ENCODE results near the gene PLCB1.

The PLCB1 gene

DNA sequence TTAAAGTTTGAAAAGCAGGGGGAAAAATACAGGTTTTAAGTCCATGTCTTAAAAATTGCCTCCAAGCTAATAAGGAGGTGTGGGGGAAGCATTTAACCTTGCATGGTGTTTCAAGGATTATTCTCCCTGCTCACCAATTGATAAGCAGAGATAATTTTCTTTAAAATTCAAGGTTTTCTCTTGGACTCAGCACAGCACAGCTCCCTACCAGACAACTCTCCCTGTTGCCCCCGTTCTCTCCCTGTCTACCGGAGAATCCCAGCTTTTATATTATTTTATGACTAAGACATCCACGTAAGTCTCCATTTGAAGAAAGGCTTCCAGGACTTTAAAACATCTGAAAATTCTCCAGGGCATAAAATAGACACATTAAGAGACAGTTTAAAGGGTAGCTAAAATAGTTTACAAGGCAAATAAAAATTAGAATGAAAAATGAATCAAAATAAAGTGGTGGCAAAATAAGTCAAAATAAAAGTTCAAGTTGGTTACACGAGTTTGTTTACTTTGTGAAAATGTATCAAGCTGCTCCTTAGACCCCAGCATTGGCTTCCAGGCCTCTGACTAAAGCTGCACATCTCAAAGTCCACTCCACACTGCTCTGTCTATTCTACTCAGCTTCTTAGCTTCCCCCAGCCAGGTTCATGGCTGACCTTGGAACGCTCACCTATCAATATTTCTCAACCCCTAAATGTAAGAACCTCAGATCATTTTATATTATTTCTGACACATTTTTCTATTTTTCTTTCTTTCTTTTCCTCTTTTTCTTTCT is 748.2 kb downstream of the PLCB1 start:
- Histone ChIP-seq H3K4me3 (ENCODE audit: low read depth in 1 of 2, low read length in 1 of 2) (no peak overlapping the region), H3K9me3 (no peaks in the 10 kb centered on the region), H3K36me3 (no peaks in the 10 kb centered on the region), H3K27me3 (no peaks in the 10 kb centered on the region), H3K4me1 (ENCODE audit: control insufficient read depth in 1 of 2, insufficient read depth in 1 of 2, low read depth in 1 of 2, low read length in 1 of 2) (no peaks in the 10 kb centered on the region), H3K27ac (no peak overlapping the region)
- TF ChIP-seq, protein P1, sequence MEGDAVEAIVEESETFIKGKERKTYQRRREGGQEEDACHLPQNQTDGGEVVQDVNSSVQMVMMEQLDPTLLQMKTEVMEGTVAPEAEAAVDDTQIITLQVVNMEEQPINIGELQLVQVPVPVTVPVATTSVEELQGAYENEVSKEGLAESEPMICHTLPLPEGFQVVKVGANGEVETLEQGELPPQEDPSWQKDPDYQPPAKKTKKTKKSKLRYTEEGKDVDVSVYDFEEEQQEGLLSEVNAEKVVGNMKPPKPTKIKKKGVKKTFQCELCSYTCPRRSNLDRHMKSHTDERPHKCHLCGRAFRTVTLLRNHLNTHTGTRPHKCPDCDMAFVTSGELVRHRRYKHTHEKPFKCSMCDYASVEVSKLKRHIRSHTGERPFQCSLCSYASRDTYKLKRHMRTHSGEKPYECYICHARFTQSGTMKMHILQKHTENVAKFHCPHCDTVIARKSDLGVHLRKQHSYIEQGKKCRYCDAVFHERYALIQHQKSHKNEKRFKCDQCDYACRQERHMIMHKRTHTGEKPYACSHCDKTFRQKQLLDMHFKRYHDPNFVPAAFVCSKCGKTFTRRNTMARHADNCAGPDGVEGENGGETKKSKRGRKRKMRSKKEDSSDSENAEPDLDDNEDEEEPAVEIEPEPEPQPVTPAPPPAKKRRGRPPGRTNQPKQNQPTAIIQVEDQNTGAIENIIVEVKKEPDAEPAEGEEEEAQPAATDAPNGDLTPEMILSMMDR (IDR thresholded peaks at IDR 0.05): no peak

DNA sequence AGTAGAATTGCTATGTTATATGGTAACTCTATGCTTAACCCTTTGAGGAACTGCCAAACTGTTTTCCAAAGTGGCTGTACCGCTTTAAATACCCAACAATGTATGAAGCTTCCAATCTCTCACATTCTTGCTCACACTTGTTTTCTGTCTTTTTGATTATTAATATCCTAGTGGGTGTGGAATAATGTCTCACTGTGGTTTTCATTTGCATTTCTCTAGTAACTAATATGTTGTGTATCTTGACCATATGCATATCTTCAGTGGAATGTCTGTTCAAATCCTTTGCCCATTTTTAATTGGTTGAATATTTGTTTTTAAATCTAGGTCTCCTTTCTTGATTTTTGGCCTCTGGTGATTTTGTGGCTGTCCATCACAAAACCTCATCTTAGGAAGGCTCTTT is 759.0 kb downstream of the PLCB1 start:
- H3K27ac ChIP-seq: no peak overlapping the region
- H3K27me3 ChIP-seq: no peaks in the 10 kb centered on the region
- TF ChIP-seq, protein P1 (IDR thresholded peaks at IDR 0.05): no peak
- H3K9me3 ChIP-seq: peaks cover 11% of the 10 kb centered on the region
- no peak overlapping the region for H3K4me3 ChIP-seq (ENCODE audit: low read depth in 1 of 2, low read length in 1 of 2)
- H3K36me3 ChIP-seq: no peaks in the 10 kb centered on the region
- no peaks in the 10 kb centered on the region for H3K4me1 ChIP-seq (ENCODE audit: control insufficient read depth in 1 of 2, insufficient read depth in 1 of 2, low read depth in 1 of 2, low read length in 1 of 2)

DNA sequence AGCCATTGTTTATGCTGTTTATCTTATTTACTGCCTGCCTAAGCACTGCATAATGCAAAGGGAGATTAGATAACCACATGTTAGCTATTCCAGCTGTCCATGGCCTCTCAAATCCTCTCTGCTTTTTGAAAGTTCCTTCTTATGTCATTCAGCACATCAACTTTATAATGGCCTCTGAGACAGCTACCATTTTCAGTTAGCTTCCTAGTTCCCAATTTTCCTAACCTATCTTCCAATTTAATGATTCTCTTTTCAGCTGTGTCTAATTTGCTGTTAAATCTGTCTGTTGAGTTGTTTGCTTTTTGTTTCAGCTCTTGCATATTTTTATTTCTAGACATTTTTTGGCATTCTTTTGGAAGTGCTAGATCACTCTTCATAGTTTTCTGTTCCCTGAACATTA is 763.4 kb downstream of the PLCB1 start:
- TF ChIP-seq, protein P1 (IDR thresholded peaks at IDR 0.05): no peak
- H3K9me3 ChIP-seq: peaks cover 11% of the 10 kb centered on the region
- H3K36me3 ChIP-seq: no peaks in the 10 kb centered on the region
- H3K27me3 ChIP-seq: no peaks in the 10 kb centered on the region
- no peak overlapping the region for H3K4me3 ChIP-seq (ENCODE audit: low read depth in 1 of 2, low read length in 1 of 2)
- H3K4me1 ChIP-seq (ENCODE audit: control insufficient read depth in 1 of 2, insufficient read depth in 1 of 2, low read depth in 1 of 2, low read length in 1 of 2): no peaks in the 10 kb centered on the region
- no peak overlapping the region for H3K27ac ChIP-seq

DNA sequence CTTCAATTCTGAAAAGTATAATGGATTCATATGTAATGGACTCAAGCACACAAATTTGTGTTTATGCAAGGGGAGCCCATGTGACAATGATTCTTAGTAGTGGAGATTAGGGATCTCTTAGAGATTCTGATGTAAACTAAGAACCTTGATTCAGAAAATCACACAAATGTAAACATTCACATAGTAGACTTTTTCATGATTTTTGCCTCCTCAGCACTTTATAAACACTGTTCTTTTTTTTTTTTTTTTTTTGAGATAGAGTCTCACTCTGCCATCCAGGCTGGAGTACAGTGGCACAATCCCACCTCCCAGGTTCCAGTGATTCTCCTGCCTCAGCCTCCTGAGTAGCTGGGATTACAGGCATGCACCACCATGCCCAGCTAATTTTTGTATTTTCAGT is 766.8 kb downstream of the PLCB1 start:
- Histone ChIP-seq H3K4me3 (ENCODE audit: low read depth in 1 of 2, low read length in 1 of 2) (no peak overlapping the region), H3K9me3 (peaks cover 11% of the 10 kb centered on the region), H3K4me1 (ENCODE audit: control insufficient read depth in 1 of 2, insufficient read depth in 1 of 2, low read depth in 1 of 2, low read length in 1 of 2) (no peaks in the 10 kb centered on the region), H3K27me3 (no peaks in the 10 kb centered on the region), H3K27ac (no peak overlapping the region), H3K36me3 (no peaks in the 10 kb centered on the region)
- TF ChIP-seq, protein P1 (IDR thresholded peaks at IDR 0.05): no peak

DNA sequence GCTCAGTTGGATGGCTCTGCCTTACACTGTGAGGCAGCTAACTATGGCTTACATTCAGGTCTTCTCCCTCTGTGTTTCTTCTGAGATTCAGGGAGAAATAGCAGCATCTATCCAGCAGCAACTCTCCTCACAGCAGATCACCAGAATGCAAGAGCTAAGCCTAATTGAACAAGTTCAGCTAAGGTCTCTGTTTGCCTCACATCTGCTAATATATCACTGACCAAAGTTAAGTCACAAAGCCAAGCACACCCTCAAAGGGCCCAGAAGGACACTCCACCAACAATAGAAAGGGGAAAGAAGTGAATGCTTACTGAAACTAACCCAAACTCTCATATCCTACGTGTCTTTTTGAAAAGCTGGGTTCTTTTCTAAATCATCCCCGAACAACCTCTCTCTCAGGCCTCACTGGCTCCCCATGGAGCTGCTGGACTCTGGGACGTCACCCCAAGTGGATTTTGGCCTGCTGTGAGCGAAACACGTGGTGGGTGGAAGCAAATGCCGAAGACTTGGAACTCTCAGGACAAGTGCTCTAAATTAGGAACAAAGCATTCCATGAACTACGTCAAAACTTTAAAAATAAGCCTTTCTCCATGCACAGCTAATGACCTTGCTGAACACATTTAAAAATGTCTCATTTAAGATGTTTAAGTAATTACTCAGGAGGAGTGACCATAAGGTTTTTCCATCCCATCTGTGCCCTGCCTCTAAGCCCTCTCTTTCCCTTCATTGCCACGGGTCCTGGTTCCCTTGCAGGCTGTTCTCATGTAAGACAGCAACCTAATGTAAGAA is 769.4 kb downstream of the PLCB1 start:
- no peak overlapping the region for H3K4me3 ChIP-seq (ENCODE audit: low read depth in 1 of 2, low read length in 1 of 2)
- no peaks in the 10 kb centered on the region for H3K9me3 ChIP-seq
- H3K4me1 ChIP-seq (ENCODE audit: control insufficient read depth in 1 of 2, insufficient read depth in 1 of 2, low read depth in 1 of 2, low read length in 1 of 2): no peaks in the 10 kb centered on the region
- no peaks in the 10 kb centered on the region for H3K27me3 ChIP-seq
- no peak overlapping the region for H3K27ac ChIP-seq
- TF ChIP-seq, protein P1 (IDR thresholded peaks at IDR 0.05): no peak
- no peaks in the 10 kb centered on the region for H3K36me3 ChIP-seq

All from neutrophil (primary cell).